ENCODE results near the gene BIN1. TPM values are rescaled to one million over a fixed set of nuclear protein-coding genes. Genes with fewer than 3 reads are reported as not detected.

Gene BIN1
- polyA plus RNA-seq, 1 donor (not counting 4 experiments of a cell fraction or from before 2014, with no cell fraction given) = 5.4 TPM

DNA sequence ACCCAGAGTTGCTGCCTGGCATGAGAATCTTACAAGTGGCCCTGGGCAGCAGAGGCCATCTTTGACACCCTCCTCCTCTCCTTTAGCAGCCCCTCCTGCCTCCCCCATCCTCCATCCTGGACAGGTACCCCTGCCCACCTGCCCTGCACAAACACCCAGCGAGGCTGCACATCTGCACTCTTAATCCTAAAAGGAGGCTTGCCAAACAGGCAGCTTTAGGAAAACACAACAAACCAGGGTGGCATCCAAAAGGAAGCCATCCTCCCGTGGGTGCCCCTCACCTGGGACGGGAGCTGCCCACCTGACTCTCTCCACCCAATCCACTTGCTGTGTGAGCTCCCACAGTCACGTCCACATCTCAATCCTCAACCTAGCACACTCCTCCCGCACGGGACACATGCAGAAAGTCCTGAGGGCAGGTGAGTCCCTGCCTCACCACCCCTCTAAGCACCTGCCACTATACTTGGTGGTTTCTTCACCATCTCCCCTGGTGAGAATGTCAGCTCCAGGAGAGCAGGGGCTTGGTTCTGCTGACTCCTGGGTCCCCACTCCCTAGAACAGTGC, 5.8 kb downstream of the BIN1 start:
- no peak for TF ChIP-seq EZH2 (IDR thresholded peaks at IDR 0.05; ENCODE audit: low read length)
- TF ChIP-seq, protein P1, sequence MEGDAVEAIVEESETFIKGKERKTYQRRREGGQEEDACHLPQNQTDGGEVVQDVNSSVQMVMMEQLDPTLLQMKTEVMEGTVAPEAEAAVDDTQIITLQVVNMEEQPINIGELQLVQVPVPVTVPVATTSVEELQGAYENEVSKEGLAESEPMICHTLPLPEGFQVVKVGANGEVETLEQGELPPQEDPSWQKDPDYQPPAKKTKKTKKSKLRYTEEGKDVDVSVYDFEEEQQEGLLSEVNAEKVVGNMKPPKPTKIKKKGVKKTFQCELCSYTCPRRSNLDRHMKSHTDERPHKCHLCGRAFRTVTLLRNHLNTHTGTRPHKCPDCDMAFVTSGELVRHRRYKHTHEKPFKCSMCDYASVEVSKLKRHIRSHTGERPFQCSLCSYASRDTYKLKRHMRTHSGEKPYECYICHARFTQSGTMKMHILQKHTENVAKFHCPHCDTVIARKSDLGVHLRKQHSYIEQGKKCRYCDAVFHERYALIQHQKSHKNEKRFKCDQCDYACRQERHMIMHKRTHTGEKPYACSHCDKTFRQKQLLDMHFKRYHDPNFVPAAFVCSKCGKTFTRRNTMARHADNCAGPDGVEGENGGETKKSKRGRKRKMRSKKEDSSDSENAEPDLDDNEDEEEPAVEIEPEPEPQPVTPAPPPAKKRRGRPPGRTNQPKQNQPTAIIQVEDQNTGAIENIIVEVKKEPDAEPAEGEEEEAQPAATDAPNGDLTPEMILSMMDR (optimal IDR thresholded peaks at IDR 0.05 in 1 of 3, IDR thresholded peaks at IDR 0.05 in 1 of 3, conservative IDR thresholded peaks at IDR 0.05 in 1 of 3; ENCODE audit: extremely low read depth in 1 of 3, insufficient read depth in 2 of 3, low read length in 3 of 3) = no peak

DNA sequence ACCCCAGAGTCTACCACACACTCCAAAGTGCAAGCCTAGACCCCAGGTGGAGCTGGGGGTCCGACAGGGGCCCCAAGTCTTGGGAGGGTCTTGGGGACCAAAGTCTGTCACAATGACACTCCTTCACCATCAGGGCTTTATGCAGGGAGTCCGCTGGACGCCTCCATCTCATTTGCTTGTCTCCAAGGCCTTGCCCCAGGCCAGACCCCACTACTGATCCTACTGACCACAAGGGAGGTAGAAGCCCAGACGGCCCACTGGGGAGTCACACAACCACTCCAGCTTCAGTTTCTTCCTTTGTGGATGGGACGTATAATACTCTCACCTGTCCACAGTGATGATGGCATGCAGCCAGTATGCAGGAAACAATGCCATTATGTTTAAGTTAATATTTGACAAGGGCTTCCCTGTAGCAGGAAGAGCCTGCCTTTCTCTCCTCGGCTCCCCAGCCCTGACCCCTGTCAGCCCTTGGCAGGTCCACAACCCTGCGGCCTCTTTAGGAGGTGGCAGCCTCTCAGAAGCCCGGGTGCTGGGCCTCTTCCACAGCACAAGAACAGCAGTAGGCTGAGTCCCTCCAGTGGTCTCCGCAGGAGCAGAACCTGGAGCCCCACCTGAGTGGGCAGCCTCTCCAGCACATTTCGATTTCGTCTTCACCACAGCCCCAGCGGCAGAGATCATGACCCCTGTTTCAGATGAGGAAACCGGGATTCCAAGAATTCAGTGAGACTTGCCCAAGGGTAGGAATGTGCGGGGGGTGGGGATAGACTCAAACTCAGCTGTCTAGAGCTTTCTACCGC, 6.5 kb downstream of the BIN1 start:
- no peaks in the 10 kb centered on the region for H3K4me1 ChIP-seq (ENCODE audit: control insufficient read depth, extremely low read depth, insufficient read depth, low read length)
- H3K9me3 ChIP-seq (ENCODE audit: control insufficient read depth, low read depth, low read length) = no peaks in the 10 kb centered on the region
- H3K79me2 ChIP-seq (ENCODE audit: control insufficient read depth, insufficient read depth, low read length) = peaks cover 2% of the 10 kb centered on the region
- H3K9ac ChIP-seq (ENCODE audit: control insufficient read depth, extremely low read depth, insufficient read depth, low read length) = no peak overlapping the region
- H3K36me3 ChIP-seq (ENCODE audit: control insufficient read depth in 2 of 2, extremely low read depth in 1 of 2, insufficient read depth in 2 of 2, low read length in 2 of 2) = no peaks in the 10 kb centered on the region
- H3K9me1 ChIP-seq (ENCODE audit: control insufficient read depth, extremely low read depth, insufficient read depth, low read length) = no peaks in the 10 kb centered on the region
- H3K4me3 ChIP-seq (ENCODE audit: control insufficient read depth in 2 of 3, extremely low read depth in 1 of 3, insufficient read depth in 2 of 3, low read depth in 1 of 3, low read length in 3 of 3) = no peak overlapping the region
- no peak overlapping the region for H2AFZ ChIP-seq (ENCODE audit: control insufficient read depth, low read length)
- TF ChIP-seq, protein P1 (optimal IDR thresholded peaks at IDR 0.05 in 1 of 3, IDR thresholded peaks at IDR 0.05 in 1 of 3, conservative IDR thresholded peaks at IDR 0.05 in 1 of 3; ENCODE audit: extremely low read depth in 1 of 3, insufficient read depth in 2 of 3, low read length in 3 of 3) = no peak
- TF ChIP-seq EZH2 (IDR thresholded peaks at IDR 0.05; ENCODE audit: low read length) = no peak
- FAIRE-seq = no peak
- dilution Hi-C loops (cut with MboI; ENCODE audit: extremely low pct_ligation_motif_present, low sequenced_read_pairs) = no loop called here
- H4K20me1 ChIP-seq (ENCODE audit: control insufficient read depth, extremely low read depth, insufficient read depth, low read length) = no peaks in the 10 kb centered on the region
- H3K27me3 ChIP-seq (ENCODE audit: control insufficient read depth, extremely low read depth, insufficient read depth, low read length) = no peaks in the 10 kb centered on the region
- no peak overlapping the region for H3K4me2 ChIP-seq (ENCODE audit: control insufficient read depth, extremely low read depth, insufficient read depth, low read depth, low read length)
- no peak overlapping the region for H3K27ac ChIP-seq (ENCODE audit: control insufficient read depth, insufficient read depth, low read length)
- no peak for DNase-seq (ENCODE audit: low read depth, low spot score)

More for the DNA sequence above, 5.8 kb downstream of the BIN1 start:
- Histone ChIP-seq H4K20me1 (ENCODE audit: control insufficient read depth, extremely low read depth, insufficient read depth, low read length) (no peaks in the 10 kb centered on the region), H3K4me1 (ENCODE audit: control insufficient read depth, extremely low read depth, insufficient read depth, low read length) (no peaks in the 10 kb centered on the region), H3K79me2 (ENCODE audit: control insufficient read depth, insufficient read depth, low read length) (peaks cover 2% of the 10 kb centered on the region), H3K27me3 (ENCODE audit: control insufficient read depth, extremely low read depth, insufficient read depth, low read length) (no peaks in the 10 kb centered on the region), H3K4me3 (ENCODE audit: control insufficient read depth in 2 of 3, extremely low read depth in 1 of 3, insufficient read depth in 2 of 3, low read depth in 1 of 3, low read length in 3 of 3) (no peak overlapping the region), H3K36me3 (ENCODE audit: control insufficient read depth in 2 of 2, extremely low read depth in 1 of 2, insufficient read depth in 2 of 2, low read length in 2 of 2) (no peaks in the 10 kb centered on the region), H3K9me3 (ENCODE audit: control insufficient read depth, low read depth, low read length) (no peaks in the 10 kb centered on the region), H3K27ac (ENCODE audit: control insufficient read depth, insufficient read depth, low read length) (no peak overlapping the region), H3K9ac (ENCODE audit: control insufficient read depth, extremely low read depth, insufficient read depth, low read length) (no peak overlapping the region), H3K9me1 (ENCODE audit: control insufficient read depth, extremely low read depth, insufficient read depth, low read length) (no peaks in the 10 kb centered on the region), H2AFZ (ENCODE audit: control insufficient read depth, low read length) (no peak overlapping the region), H3K4me2 (ENCODE audit: control insufficient read depth, extremely low read depth, insufficient read depth, low read depth, low read length) (no peak overlapping the region)
- dilution Hi-C loops (cut with MboI; ENCODE audit: extremely low pct_ligation_motif_present, low sequenced_read_pairs) = no loop called here
- no peak for FAIRE-seq
- no peak for DNase-seq (ENCODE audit: low read depth, low spot score)
